ENCODE results near the gene KATNAL1. TPM values are rescaled to one million over a fixed set of nuclear protein-coding genes. Genes with fewer than 3 reads are reported as not detected.

The KATNAL1 gene
- total and polyA plus RNA-seq, 12 donors, result 1.5 to 17.9 (median 9.4) TPM

- Histone ChIP-seq H3K36me3 (replicated peaks in 1 of 2) (no peaks in the 10 kb centered on the region), H3K4me1 (replicated peaks in 1 of 2) (peaks cover 0 to 4% of the 10 kb centered on the region in 2 donors), H3K27me3 (no peaks in the 10 kb centered on the region), H3K9me3 (replicated peaks in 1 of 3) (no peaks in the 10 kb centered on the region), H3K27ac (no peak overlapping the region), H3K4me3 (no peak overlapping the region)
- DNase-seq, result no peak
- no peak for TF ChIP-seq POLR2A (IDR thresholded peaks at IDR 0.05)
- TF ChIP-seq CTCF (IDR thresholded peaks at IDR 0.05), result no peak
- WGBS, 4 donors, result 85 to 94% (median 88%) methylated on average over 2 of the region's 2 CpGs
- intact Hi-C loops (cut with DNase I), result no loop called here
These were observed 7.2 kb upstream of the KATNAL1 start for GRCh38 chr13:30314562-30314961.

GRCh38 chr13:30314069-30314468 lies 6.7 kb upstream of the KATNAL1 start:
- no peak overlapping the region for H3K4me3 ChIP-seq
- H3K4me1 ChIP-seq (replicated peaks in 1 of 2), result peaks cover 0 to 4% of the 10 kb centered on the region in 2 donors
- TF ChIP-seq CTCF (IDR thresholded peaks at IDR 0.05) (no peak), POLR2A (IDR thresholded peaks at IDR 0.05) (no peak)
- H3K9me3 ChIP-seq (replicated peaks in 1 of 3), result no peaks in the 10 kb centered on the region
- WGBS, 4 donors, result 88 to 98% (median 90%) methylated on average over 2 of the region's 2 CpGs
- DNase-seq, result no peak
- no peaks in the 10 kb centered on the region for H3K27me3 ChIP-seq
- no peak overlapping the region for H3K27ac ChIP-seq
- intact Hi-C loops (cut with DNase I), result no loop called here
- no peaks in the 10 kb centered on the region for H3K36me3 ChIP-seq (replicated peaks in 1 of 2)

- TF ChIP-seq CTCF (IDR thresholded peaks at IDR 0.05) (no peak), POLR2A (IDR thresholded peaks at IDR 0.05) (no peak)
- no peaks in the 10 kb centered on the region for H3K27me3 ChIP-seq
- no peak for DNase-seq
- 40 to 52% (median 50%) methylated on average over 3 of the region's 3 CpGs for WGBS, 4 donors
- H3K4me3 ChIP-seq, result no peak overlapping the region
- peaks cover 0 to 4% of the 10 kb centered on the region in 2 donors for H3K4me1 ChIP-seq (replicated peaks in 1 of 2)
- no peaks in the 10 kb centered on the region for H3K9me3 ChIP-seq (replicated peaks in 1 of 3)
- H3K27ac ChIP-seq, result no peak overlapping the region
- H3K36me3 ChIP-seq (replicated peaks in 1 of 2), result no peaks in the 10 kb centered on the region
- intact Hi-C loops (cut with DNase I), result no loop called here
These were observed 6.0 kb upstream of the KATNAL1 start for GRCh38 chr13:30313311-30313710.

GRCh38 chr13:30312904-30313303 lies 5.6 kb upstream of the KATNAL1 start:
- Histone ChIP-seq H3K4me1 (replicated peaks in 1 of 2) (peaks cover 3 to 6% of the 10 kb centered on the region in 2 donors), H3K27ac (no peak overlapping the region), H3K9me3 (replicated peaks in 1 of 3) (no peaks in the 10 kb centered on the region), H3K27me3 (no peaks in the 10 kb centered on the region), H3K4me3 (no peak overlapping the region), H3K36me3 (replicated peaks in 1 of 2) (no peaks in the 10 kb centered on the region)
- TF ChIP-seq CTCF (IDR thresholded peaks at IDR 0.05) (no peak), POLR2A (IDR thresholded peaks at IDR 0.05) (no peak)
- WGBS, 4 donors, result 36 to 63% (median 44%) methylated on average over 1 of the region's 1 CpG
- no peak for DNase-seq
- intact Hi-C loops (cut with DNase I), result no loop called here
